Measurements from ENCODE around the gene CREB3.

DNA sequence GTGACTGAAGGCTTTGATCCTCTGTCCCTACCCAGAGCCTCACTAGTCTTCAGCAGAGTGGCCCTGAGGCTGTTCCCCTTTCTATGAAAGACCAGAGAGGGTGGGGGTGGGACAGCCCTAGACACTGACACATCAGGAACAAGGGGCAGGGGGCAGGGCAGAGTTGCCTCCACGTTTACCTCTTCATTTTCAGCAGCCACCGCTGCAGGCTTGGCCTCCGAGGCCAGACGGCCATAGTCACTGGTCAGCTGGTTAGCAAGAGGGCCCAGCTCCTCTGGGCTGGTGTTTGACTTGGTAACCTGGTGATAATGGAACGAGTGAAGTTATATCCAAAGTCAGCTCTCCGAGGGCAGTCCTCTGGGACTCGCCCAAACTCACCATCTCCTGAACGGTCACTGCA is 27.1 kb upstream of the CREB3 start:
- no peak for TF ChIP-seq TAF1 (IDR thresholded peaks at IDR 0.05; ENCODE audit: low read depth)
- TF ChIP-seq, protein P1, sequence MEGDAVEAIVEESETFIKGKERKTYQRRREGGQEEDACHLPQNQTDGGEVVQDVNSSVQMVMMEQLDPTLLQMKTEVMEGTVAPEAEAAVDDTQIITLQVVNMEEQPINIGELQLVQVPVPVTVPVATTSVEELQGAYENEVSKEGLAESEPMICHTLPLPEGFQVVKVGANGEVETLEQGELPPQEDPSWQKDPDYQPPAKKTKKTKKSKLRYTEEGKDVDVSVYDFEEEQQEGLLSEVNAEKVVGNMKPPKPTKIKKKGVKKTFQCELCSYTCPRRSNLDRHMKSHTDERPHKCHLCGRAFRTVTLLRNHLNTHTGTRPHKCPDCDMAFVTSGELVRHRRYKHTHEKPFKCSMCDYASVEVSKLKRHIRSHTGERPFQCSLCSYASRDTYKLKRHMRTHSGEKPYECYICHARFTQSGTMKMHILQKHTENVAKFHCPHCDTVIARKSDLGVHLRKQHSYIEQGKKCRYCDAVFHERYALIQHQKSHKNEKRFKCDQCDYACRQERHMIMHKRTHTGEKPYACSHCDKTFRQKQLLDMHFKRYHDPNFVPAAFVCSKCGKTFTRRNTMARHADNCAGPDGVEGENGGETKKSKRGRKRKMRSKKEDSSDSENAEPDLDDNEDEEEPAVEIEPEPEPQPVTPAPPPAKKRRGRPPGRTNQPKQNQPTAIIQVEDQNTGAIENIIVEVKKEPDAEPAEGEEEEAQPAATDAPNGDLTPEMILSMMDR (IDR thresholded peaks at IDR 0.05; ENCODE audit: poor library complexity, severe bottlenecking) = no peak

All from neural cell (in vitro differentiated cells).